Upper lobe of right lung (tissue), 1 donor: ENCODE results near the gene ADGRD1. TPM values are rescaled to one million over a fixed set of nuclear protein-coding genes. Genes with fewer than 3 reads are reported as not detected.

Source experiments
- ATAC-seq: fragments of 200-7000 bp; cut with Tn5 transposase; one replicate; pipeline ENCODE4 v1.9.1; 2020; ENCODE audit warnings: mild to moderate bottlenecking, moderate library complexity
- DNase-seq: peaks from one replicate; pipeline ENCODE4 v3.0.0-alpha.2; 2020
- H3K27ac ChIP-seq: fragments of 200-600 bp; one replicate; pipeline ENCODE4 v1.8.0; 2022
- H3K27me3 ChIP-seq: fragments of 200-600 bp; one replicate; pipeline ENCODE4 v1.8.0; 2022; ENCODE audit warnings: mild to moderate bottlenecking
- H3K36me3 ChIP-seq: fragments of 200-600 bp; one replicate; pipeline ENCODE4 v1.8.0; 2022
- H3K4me1 ChIP-seq: fragments of 200-600 bp; one replicate; pipeline ENCODE4 v1.8.0; 2022
- H3K4me3 ChIP-seq: fragments of 200-600 bp; one replicate; pipeline ENCODE4 v1.8.0; 2022; ENCODE audit warnings: mild to moderate bottlenecking
- H3K9me3 ChIP-seq: fragments of 200-600 bp; one replicate; pipeline ENCODE4 v1.8.0; 2022
- intact Hi-C: fragments of 100-400 bp; cut with DNase I; formaldehyde crosslinking; loops from one replicate; pipeline ENCODE4 v1.11.0; 2022
- total RNA-seq: library from RNA; stranded (reverse); fragmentation: NEBNext Ultra II Directional; extraction: Animal tissue kit (Norgen Biotek cat#: 25700); gene quantifications from one replicate; pipeline ENCODE4 v1.2.1, GENCODE V29; 2021
- TF ChIP-seq, protein P1 (sequence below): fragments of 200-600 bp; IDR thresholded peaks from one replicate; pipeline ENCODE4 v1.8.0; 2022; ENCODE audit warnings: antibody characterized with exemption
- donor health status: DM: no; HTN: yes; CAD: no; lungs with severe emphysema.

ADGRD1 gene
- total RNA-seq, 1 donor from 2014 or later: 113 TPM

DNA sequence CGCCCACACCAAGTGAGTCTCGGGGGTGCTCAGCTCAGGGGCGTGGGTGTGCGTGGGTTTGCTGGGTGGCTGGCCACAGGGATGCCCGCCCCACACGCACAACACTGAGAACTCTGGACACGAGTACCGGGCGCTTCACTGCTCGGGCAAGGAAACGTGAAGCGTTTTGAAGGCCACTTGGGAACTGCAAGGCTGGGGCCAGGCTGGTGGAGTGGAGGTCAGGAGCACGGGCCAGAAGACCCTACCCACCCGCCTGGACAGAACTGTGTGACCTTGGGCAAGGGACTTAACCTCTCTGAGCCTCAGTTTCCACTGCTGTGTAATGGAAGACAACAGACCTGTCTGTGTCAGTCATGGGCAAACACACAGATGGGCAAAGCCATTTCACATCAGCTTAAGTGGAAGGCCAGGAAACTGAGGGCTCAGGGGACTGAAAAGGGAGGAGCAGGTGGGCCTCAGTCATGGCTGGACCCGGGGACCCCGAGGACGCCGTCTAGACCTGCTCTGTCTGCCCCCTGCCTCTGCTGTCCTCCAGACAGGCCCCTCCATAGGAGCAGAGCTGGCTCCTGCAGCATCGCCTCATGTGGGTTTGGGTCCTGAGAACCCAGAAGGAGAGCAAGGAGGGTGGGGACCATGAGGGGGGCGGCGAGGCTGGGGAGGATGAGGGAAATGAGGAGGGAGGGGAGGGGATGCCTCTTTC is 52.5 kb downstream of the ADGRD1 start:
- Histone ChIP-seq H3K4me1 (peaks cover 9% of the 10 kb centered on the region), H3K36me3 (peaks cover 15% of the 10 kb centered on the region), H3K4me3 (no peak overlapping the region), H3K27me3 (no peaks in the 10 kb centered on the region), H3K27ac (no peak overlapping the region), H3K9me3 (no peaks in the 10 kb centered on the region)
- DNase-seq (no peak), ATAC-seq (no peak)
- TF ChIP-seq, protein P1, sequence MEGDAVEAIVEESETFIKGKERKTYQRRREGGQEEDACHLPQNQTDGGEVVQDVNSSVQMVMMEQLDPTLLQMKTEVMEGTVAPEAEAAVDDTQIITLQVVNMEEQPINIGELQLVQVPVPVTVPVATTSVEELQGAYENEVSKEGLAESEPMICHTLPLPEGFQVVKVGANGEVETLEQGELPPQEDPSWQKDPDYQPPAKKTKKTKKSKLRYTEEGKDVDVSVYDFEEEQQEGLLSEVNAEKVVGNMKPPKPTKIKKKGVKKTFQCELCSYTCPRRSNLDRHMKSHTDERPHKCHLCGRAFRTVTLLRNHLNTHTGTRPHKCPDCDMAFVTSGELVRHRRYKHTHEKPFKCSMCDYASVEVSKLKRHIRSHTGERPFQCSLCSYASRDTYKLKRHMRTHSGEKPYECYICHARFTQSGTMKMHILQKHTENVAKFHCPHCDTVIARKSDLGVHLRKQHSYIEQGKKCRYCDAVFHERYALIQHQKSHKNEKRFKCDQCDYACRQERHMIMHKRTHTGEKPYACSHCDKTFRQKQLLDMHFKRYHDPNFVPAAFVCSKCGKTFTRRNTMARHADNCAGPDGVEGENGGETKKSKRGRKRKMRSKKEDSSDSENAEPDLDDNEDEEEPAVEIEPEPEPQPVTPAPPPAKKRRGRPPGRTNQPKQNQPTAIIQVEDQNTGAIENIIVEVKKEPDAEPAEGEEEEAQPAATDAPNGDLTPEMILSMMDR: no peak
- intact Hi-C loops: no loop called here

DNA sequence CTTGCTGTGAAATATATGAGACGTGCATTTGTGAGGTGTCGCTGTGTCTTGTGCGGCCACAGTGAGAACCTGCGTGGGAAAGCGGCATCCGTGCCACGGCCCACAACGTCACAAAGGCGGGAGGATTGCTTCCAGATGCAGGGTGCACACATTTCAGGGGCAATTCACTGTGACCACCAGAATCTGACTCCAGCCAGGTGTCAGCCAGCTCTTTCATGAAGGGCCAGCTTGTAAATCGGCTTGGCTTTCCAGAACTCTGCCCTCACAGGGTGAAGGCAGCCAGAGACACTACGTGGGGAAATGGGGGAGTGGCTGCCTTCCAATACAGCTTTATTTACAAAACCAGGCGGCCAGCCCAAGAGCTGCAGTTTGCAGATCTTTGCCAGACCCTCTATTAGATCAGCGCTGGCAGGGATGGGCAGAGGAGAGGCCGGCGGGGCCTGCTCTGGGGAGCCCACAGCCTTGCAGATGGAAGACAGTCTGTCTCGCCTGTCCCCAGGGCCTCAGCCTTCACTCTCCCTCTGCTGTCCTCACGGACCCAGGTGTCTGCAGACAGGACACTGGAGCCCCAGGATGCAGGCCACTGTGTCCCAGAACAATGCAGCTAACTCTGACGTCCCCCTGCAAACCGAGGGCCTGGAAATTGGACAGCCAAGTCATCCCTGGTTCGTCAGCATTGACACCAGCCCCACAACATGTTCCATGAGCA is 53.5 kb downstream of the ADGRD1 start:
- intact Hi-C loops: no loop called here
- ATAC-seq (no peak), DNase-seq (no peak)
- no peak overlapping the region for H3K27ac ChIP-seq
- peaks cover 9% of the 10 kb centered on the region for H3K4me1 ChIP-seq
- H3K4me3 ChIP-seq: no peak overlapping the region
- TF ChIP-seq, protein P1: no peak
- peaks cover 15% of the 10 kb centered on the region for H3K36me3 ChIP-seq
- H3K27me3 ChIP-seq: no peaks in the 10 kb centered on the region
- H3K9me3 ChIP-seq: no peaks in the 10 kb centered on the region

DNA sequence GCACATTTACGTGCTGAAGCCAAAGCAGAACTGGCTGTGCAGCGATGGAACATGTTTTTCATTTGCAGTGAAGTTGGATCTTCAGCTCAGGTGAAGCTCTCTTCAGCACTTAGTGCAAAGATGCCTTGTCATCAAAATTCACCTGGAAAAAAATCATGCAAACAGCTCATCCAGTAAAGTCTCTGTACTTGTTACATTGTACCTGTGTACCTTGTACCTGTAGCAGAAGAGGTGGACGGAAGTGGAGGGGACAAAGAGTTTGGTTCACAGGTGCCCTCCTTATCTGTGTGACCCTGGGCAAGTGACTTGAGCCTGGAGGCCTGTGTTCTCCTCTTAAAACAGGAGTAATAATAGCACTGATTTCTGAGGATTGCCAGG is 54.0 kb downstream of the ADGRD1 start:
- no peak for ATAC-seq

DNA sequence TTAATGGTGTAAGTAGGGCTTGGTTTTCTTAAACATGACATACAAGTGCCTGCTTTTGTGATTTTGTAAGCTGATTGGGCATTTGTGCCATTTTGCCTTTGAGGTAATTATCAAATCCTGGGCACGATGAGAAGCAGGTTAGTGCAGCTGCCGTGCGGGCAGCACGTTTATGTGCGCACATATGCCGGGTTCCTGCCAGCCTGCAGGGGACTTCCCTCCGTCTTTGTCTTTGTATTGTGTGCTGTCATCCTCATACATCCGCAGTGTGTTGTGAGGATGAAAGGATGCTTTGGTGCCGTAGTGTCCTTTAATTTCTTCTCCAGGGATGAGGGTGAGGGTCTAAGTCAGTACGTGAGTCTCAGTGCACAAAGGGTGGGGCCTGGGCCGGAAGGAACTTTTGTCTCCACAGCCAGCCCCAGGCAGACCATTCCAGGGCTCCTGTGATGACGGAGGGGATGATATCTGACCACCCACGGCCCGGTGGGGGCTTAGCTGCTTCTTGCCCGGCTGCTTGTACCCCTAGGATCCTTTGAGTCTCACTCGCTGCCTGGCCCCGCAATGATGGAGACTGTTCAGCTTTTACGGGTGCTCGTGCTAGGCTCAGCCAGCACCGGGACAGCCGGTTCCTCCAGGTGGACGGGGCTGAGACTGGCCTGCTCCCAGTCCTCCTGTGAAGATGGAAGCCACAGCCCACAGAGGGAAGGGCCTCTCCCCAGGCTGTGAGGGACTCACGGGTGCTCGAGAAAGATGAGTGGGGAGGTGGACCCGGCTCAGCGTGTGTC is 54.6 kb downstream of the ADGRD1 start:
- Histone ChIP-seq H3K9me3 (no peaks in the 10 kb centered on the region), H3K4me1 (no peaks in the 10 kb centered on the region), H3K4me3 (no peak overlapping the region), H3K27ac (no peak overlapping the region), H3K36me3 (peaks cover 15% of the 10 kb centered on the region), H3K27me3 (no peaks in the 10 kb centered on the region)
- TF ChIP-seq, protein P1: no peak
- no peak for DNase-seq
- ATAC-seq: no peak
- intact Hi-C loops: no loop called here

More for the DNA sequence above, 54.0 kb downstream of the ADGRD1 start:
- no peaks in the 10 kb centered on the region for H3K27me3 ChIP-seq
- H3K9me3 ChIP-seq: no peaks in the 10 kb centered on the region
- no peak overlapping the region for H3K4me3 ChIP-seq
- intact Hi-C loops: no loop called here
- TF ChIP-seq, protein P1: no peak
- peaks cover 4% of the 10 kb centered on the region for H3K4me1 ChIP-seq
- no peak for DNase-seq
- no peak overlapping the region for H3K27ac ChIP-seq
- peaks cover 15% of the 10 kb centered on the region for H3K36me3 ChIP-seq

DNA sequence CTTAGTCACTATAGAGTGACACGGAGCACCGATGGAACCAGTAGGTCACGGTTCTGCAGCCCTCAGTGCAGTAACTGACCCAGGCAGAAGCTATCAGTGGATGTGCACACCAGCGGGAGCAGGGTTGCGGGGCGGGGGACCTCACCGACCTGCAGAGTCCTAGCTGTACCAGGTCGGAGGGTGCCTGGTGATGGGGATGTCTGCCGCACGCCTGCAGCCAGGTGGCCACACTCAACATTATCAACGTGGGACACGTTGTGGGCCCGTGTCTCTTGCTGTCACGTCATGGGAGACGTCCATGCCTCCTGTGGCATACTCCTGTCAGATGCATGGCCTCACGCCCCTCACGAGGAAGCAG is 55.2 kb downstream of the ADGRD1 start:
- peaks cover 15% of the 10 kb centered on the region for H3K36me3 ChIP-seq
- no peaks in the 10 kb centered on the region for H3K9me3 ChIP-seq
- H3K27me3 ChIP-seq: no peaks in the 10 kb centered on the region
- H3K4me3 ChIP-seq: no peak overlapping the region
- intact Hi-C loops: no loop called here
- no peak overlapping the region for H3K27ac ChIP-seq
- TF ChIP-seq, protein P1: no peak
- DNase-seq (no peak), ATAC-seq (no peak)
- no peaks in the 10 kb centered on the region for H3K4me1 ChIP-seq
